Esophagus muscularis mucosa (tissue), 4 donors: ENCODE measurements around the gene CDKL2. TPM values are rescaled to one million over a fixed set of nuclear protein-coding genes. Genes with fewer than 3 reads are reported as not detected.

Experiments used
- DNase-seq: peaks from one replicate; pipeline ENCODE4 v3.0.0-alpha.2; 2017; ENCODE audit errors: extremely low spot score
- H3K27ac ChIP-seq, 4 donors: fragments of 200-600 bp; sonication (generic); replicated peaks in 1 of 4; 1 replicate in 3 of 4; 2 replicates in 1 of 4; pipeline ENCODE4 v1.5.1; 2016 to 2019; ENCODE audit warnings: mild to moderate bottlenecking in 1 of 4
- H3K27me3 ChIP-seq, 4 donors: fragments of 200-600 bp; sonication (generic); one replicate each; pipeline versions ENCODE4 v1.5.1 to v1.6.0; 2016 to 2019
- H3K36me3 ChIP-seq, 4 donors: fragments of 200-600 bp; sonication (generic); one replicate each; pipeline ENCODE4 v1.5.1; 2016 to 2019
- H3K4me1 ChIP-seq, 4 donors: fragments of 200-600 bp; sonication (generic); one replicate each; pipeline ENCODE4 v1.5.1; 2016 to 2019
- H3K4me3 ChIP-seq, 4 donors: fragments of 200-600 bp; sonication (generic); 1 replicate in 2 of 4; 2 replicates in 2 of 4; pipeline ENCODE4 v1.5.1; 2016 to 2019; ENCODE audit warnings: mild to moderate bottlenecking in 4 of 4, moderate library complexity in 1 of 4
- H3K9me3 ChIP-seq, 4 donors: fragments of 200-600 bp; sonication (generic); 1 replicate in 3 of 4; 2 replicates in 1 of 4; pipeline ENCODE4 v1.5.1; 2016 to 2019
- EP300 ChIP-seq: sonication (generic); formaldehyde crosslinking; IDR thresholded peaks from one replicate; pipeline ENCODE4 v1.6.1; 2017; ENCODE audit warnings: antibody characterized with exemption
- POLR2A ChIP-seq: fragments of 450-650 bp; IDR thresholded peaks from one replicate; pipeline ENCODE4 v1.6.1; 2017; ENCODE audit warnings: antibody characterized with exemption, moderate library complexity, mild to moderate bottlenecking, low read depth
- POLR2AphosphoS5 ChIP-seq, 2 donors: sonication (generic); formaldehyde crosslinking; IDR thresholded peaks; one replicate each; pipeline ENCODE4 v1.6.1; 2017; ENCODE audit warnings: antibody characterized with exemption in 2 of 2
- WGBS: methylation state at CpG from one replicate; pipeline ENCODE4 v1.1.5; 2018; 5-methylcytosine and 5-hydroxymethylcytosine counted together
- intact Hi-C: fragments of 100-400 bp; cut with DNase I; formaldehyde crosslinking; loops from one replicate; pipeline ENCODE4 v1.15.1; 2023
- small RNA-seq, 3 donors: library from RNA; depleted of rRNA; stranded (forward); fragments of <200 nt; gene quantifications; one replicate each; pipeline ENCODE3, GENCODE V24; 2016
- total RNA-seq, 4 donors: library from RNA; depleted of rRNA; stranded (reverse); fragments of >200 nt; gene quantifications; one replicate each; pipeline versions ENCODE4 v1.1.0 to v1.2.1, GENCODE V29; 2016
- TF ChIP-seq, protein P1 (sequence below), 3 experiments: fragments of 200-600 bp in 2 of 3; fragments of 450-650 bp in 1 of 3; sonication (generic) in 2 of 3; IDR thresholded peaks; one replicate each; pipeline ENCODE4 v1.5.1; 2017 to 2019; ENCODE audit warnings: antibody characterized with exemption in 3 of 3, mild to moderate bottlenecking in 2 of 3, moderate library complexity in 1 of 3

The CDKL2 gene
- total RNA-seq, 4 donors from 2014 or later, result 2.9 to 6.2 (median 3.1) TPM

DNA sequence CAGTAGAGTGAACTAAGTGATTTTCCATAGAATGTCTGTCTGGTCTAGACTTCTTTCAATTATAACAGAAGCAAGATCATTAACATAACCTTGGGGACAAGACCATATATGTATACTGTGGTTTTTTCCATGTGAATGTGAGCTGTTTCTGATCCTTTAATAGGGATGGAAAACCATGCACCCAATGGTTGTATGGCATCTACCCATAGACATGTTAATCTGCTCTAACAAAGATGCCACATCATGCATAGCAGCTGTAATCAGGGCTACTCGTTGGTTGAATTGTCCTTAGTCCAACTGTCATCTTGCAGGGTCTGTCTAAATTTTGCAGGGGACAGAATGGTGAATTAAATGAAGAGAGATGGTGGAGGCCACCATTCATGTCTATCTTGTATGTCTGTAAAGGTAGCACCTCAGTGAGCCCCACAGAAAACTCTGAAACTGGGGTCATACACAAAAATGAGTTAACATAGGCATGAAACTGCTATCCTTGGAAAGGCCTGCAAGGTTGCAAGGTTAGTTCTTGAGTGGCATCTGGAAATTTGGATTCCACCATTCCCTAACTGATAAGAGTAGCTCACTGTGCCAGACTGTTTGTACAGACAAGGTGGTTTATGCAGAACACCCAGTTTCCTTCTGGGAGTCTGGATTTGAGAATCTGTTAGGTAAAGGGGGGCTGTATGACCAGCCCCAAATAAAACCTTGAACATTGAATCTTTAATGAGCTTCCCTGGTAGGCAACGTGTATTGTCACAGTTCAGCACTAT, 99.6 kb downstream of the CDKL2 start:
- WGBS, result 97% methylated on average over 2 of the region's 2 CpGs
- Histone ChIP-seq H3K27me3 (no peaks in the 10 kb centered on the region), H3K9me3 (no peaks in the 10 kb centered on the region), H3K27ac (no peak overlapping the region), H3K4me3 (no peak overlapping the region), H3K36me3 (peaks cover 23 to 78% (median 61%) of the 10 kb centered on the region in 4 donors), H3K4me1 (no peaks in the 10 kb centered on the region)
- intact Hi-C loops, result no loop called here
- TF ChIP-seq, protein P1, sequence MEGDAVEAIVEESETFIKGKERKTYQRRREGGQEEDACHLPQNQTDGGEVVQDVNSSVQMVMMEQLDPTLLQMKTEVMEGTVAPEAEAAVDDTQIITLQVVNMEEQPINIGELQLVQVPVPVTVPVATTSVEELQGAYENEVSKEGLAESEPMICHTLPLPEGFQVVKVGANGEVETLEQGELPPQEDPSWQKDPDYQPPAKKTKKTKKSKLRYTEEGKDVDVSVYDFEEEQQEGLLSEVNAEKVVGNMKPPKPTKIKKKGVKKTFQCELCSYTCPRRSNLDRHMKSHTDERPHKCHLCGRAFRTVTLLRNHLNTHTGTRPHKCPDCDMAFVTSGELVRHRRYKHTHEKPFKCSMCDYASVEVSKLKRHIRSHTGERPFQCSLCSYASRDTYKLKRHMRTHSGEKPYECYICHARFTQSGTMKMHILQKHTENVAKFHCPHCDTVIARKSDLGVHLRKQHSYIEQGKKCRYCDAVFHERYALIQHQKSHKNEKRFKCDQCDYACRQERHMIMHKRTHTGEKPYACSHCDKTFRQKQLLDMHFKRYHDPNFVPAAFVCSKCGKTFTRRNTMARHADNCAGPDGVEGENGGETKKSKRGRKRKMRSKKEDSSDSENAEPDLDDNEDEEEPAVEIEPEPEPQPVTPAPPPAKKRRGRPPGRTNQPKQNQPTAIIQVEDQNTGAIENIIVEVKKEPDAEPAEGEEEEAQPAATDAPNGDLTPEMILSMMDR (IDR thresholded peaks at IDR 0.05), result no peak
- TF ChIP-seq POLR2A (no peak), EP300 (no peak), POLR2AphosphoS5 (IDR thresholded peaks at IDR 0.05) (no peak)
- no peak for DNase-seq

Small RNAs within 50 kb of the gene (small RNA-seq; reads per million reads assigned to genes)
- gene RF00019, result 0 reads per million in 3 donors

Other genes starting within 250 kb of the CDKL2 start
- 10 to 100 TPM; 10.9 to 20.8 (median 18.4) TPM for gene RCHY1, start 116.1 kb downstream of the CDKL2 start, total RNA-seq
- gene THAP6, start 116.1 kb downstream of the CDKL2 start, total RNA-seq, result 10 to 100 TPM; 11.0 to 21.2 (median 12.8) TPM
- not detected for gene ODAPH, start 74.5 kb downstream of the CDKL2 start, total RNA-seq
- gene G3BP2, start 42.9 kb upstream of the CDKL2 start, total RNA-seq, result 100 to 1,000 TPM in 3 of 4 donors, 10 to 100 TPM in 1; 94.6 to 127 (median 109) TPM
- 100 to 1,000 TPM in 1 of 4 donors, 10 to 100 TPM in 3; 61.0 to 103 (median 74.4) TPM for gene USO1, start 94.0 kb upstream of the CDKL2 start, total RNA-seq